Measurements from ENCODE around the gene DDI2. TPM values are rescaled to one million over a fixed set of nuclear protein-coding genes. Genes with fewer than 3 reads are reported as not detected.

Gene DDI2
- 151 and 156 TPM in 2 replicates for total RNA-seq (2013; cell fraction: nucleolus; rRNA removed)
- 24.1 TPM in 2 replicates for total RNA-seq (2014; rRNA removed)
- 17.1 and 17.3 TPM in 2 replicates for total RNA-seq (2014; rRNA removed; fragmentation: Illumina TruSeq; extraction: Trizol)
- total RNA-seq (2021), result 29.1 and 33.1 TPM in 2 replicates
- polyA plus RNA-seq (2011; ENCODE audit: low read depth), result 6.8 TPM
- polyA plus RNA-seq (2011; rRNA removed), result 10.8 TPM in 2 replicates
- 8.2 and 8.9 TPM in 2 replicates for polyA plus RNA-seq (2011; cell fraction: cytosol; rRNA removed)
- 15.8 and 24.9 TPM in 2 replicates for polyA plus RNA-seq (2011; cell fraction: nucleus; rRNA removed)
- 8.3 and 9.0 TPM in 2 replicates for polyA plus RNA-seq (2012)
- 22.0 and 23.0 TPM in 2 replicates for polyA plus RNA-seq (2014; fragmentation: Illumina TruSeq; extraction: Trizol)
- polyA plus RNA-seq (2014; fragmentation: Nextera tagmentation; extraction: Ambion mirVana), result 1 to 10 TPM; 3.3 to 3.6 TPM
- polyA plus RNA-seq (2014; rRNA removed), result 11.6 and 12.3 TPM in 2 replicates
- 10 to 100 TPM in 1 of 2 experiments, 1 to 10 TPM in 1; 7.1 to 10.1 TPM for polyA plus RNA-seq (2016; fragmentation: Nextera tagmentation; extraction: Ambion mirVana)
- 30.9 and 42.4 TPM in 2 replicates for polyA minus RNA-seq (2011; rRNA and poly(A)+ RNA removed)
- 5.6 and 8.4 TPM in 2 replicates for polyA minus RNA-seq (2011; cell fraction: cytosol; rRNA and poly(A)+ RNA removed)
- polyA minus RNA-seq (2011; cell fraction: nucleus; rRNA and poly(A)+ RNA removed), result 46.9 and 73.7 TPM in 2 replicates
- percentile 78 among the genes with signal in this experiment for Bru-seq, nascent RNA
- percentile 80 among the genes with signal in this experiment for BruChase-seq, experiment 1, labeled RNA remaining after a 6-hour chase
- percentile 85 among the genes with signal in this experiment for BruChase-seq, experiment 2, labeled RNA remaining after a 2-hour chase
- long read RNA-seq, experiment 1, full-length matches to known transcripts, result 2 of 4 reads
- long read RNA-seq, experiment 1, partial matches to known transcripts, result 1 of 4 reads
- long read RNA-seq, experiment 1, other reads (novel, unspliced or antisense), result 1 of 4 reads
- long read RNA-seq, experiment 2, full-length matches to known transcripts, result 1 of 8 reads
- long read RNA-seq, experiment 2, partial matches to known transcripts, result 3 of 8 reads
- long read RNA-seq, experiment 2, other reads (novel, unspliced or antisense), result 4 of 8 reads

GRCh38 chr1:15617173-15618076 lies at the start of gene DDI2:
Gene DDI2 (plus strand): TSS chr1:15617458. CDS start chr1:15617671, 213 bp downstream.
- SMC1A ChIA-PET (ENCODE audit: uncharacterized antibody, unreplicated experiment), result interaction anchor here (0.6 to 2.0 kb wide), 12 partner anchors 10 to 346 kb away, joined by 3 to 20 read pairs (median 4); no protein-coding TSS in a partner anchor
- in situ Hi-C loops (cut with MboI), result no loop called here
- WGBS (ENCODE audit: insufficient coverage, insufficient replicate concordance, low lambda C conversion rate, missing lambda C conversion rate), result 1% methylated on average over 80 of the region's 86 CpGs
- TF ChIP-seq IKZF2 (IDR thresholded peaks at IDR 0.05) (peak; percentile 89 to 92), MXI1 (IDR thresholded peaks at IDR 0.05; ENCODE audit: low read depth, low read length) (peak; percentile 89), SIN3A (IDR thresholded peaks at IDR 0.05; ENCODE audit: low read depth, low read length) (0 out of 2 replicates have a peak, but pooled peaks have one; percentile 29), MLLT1 (IDR thresholded peaks at IDR 0.05) (peak; percentile 22; the same call in 1 of the 2 replicates), KLF5 (IDR thresholded peaks at IDR 0.05; ENCODE audit: partially characterized antibody) (no peak), CREB1 (IDR thresholded peaks at IDR 0.05; ENCODE audit: low read depth) (peak; percentile 54; the same call in 1 of the 2 replicates), CEBPZ (IDR thresholded peaks at IDR 0.05; ENCODE audit: low read depth, low read length) (no peak), HDAC6 (IDR thresholded peaks at IDR 0.05; ENCODE audit: unreplicated experiment) (no peak), EGR1 (IDR thresholded peaks at IDR 0.05; ENCODE audit: borderline replicate concordance in 1 of 2, low read depth in 2 of 2, low read length in 2 of 2) (peak in 1 of 2 experiments; percentile 77; a peak in 2 of 3 replicates), TAF1 (IDR thresholded peaks at IDR 0.05; ENCODE audit: borderline replicate concordance, low read depth, low read length) (peak; percentile 85; the same call in 1 of the 2 replicates), HDGF (IDR thresholded peaks at IDR 0.05) (peak; percentile 32; the same call in 1 of the 2 replicates), SRF (IDR thresholded peaks at IDR 0.05; ENCODE audit: low read depth in 2 of 2, low read length in 2 of 2) (no peak)

More at GRCh38 chr1:15617173-15618076, at the start of gene DDI2:
- Histone ChIP-seq H3K4me3 (peak within 1 kb of the TSS; percentile 90), H3K4me1 (ENCODE audit: control insufficient read depth, insufficient read depth, low read length) (peaks cover 14% of the 10 kb centered on the region), H3K27me3 (replicated peaks in 1 of 2; ENCODE audit: control insufficient read depth in 2 of 2, insufficient read depth in 2 of 2, low read length in 1 of 2) (no peaks in the 10 kb centered on the region), H3K27ac (ENCODE audit: control insufficient read depth, insufficient read depth) (peak within 1 kb of the TSS; percentile 92), H3K9me3 (replicated peaks; ENCODE audit: control insufficient read depth, insufficient read depth, low read length) (no peaks in the 10 kb centered on the region), H3K79me2 (ENCODE audit: control insufficient read depth, insufficient read depth, low read length) (peaks cover 48% of the 10 kb centered on the region), H4K20me1 (ENCODE audit: control insufficient read depth, insufficient read depth) (no peaks in the 10 kb centered on the region), H2AFZ (ENCODE audit: control insufficient read depth, low read depth, low read length) (peak within 1 kb of the TSS; percentile 95), H3K36me3 (ENCODE audit: control insufficient read depth in 2 of 2, insufficient read depth in 2 of 2, low read length in 1 of 2) (no peaks in the 10 kb centered on the region), H3K4me2 (ENCODE audit: control insufficient read depth, insufficient read depth) (peak within 1 kb of the TSS; percentile 91), H3K9ac (ENCODE audit: control insufficient read depth, insufficient read depth, low read length) (peak within 1 kb of the TSS; percentile 96)
- ATAC-seq (peak; percentile 92), FAIRE-seq (no peak), DNase-seq (ENCODE audit: low read depth, low spot score) (peak; percentile 79)
- intact Hi-C loops (cut with micrococcal nuclease; ENCODE audit: unreplicated experiment), result loop anchor here (2.0 to 5.0 kb wide), 2 partner anchors 80 to 91 kb away; partner anchors contain the start of gene DNAJC16
- ChIA-PET POLR2A (interaction anchor here (0.6 to 2.5 kb wide), 15 partner anchors 10 to 731 kb away, joined by 3 to 18 read pairs (median 4); partner anchors contain the start of genes AGMAT and DNAJC16), CTCF (interaction anchor here (0.6 to 1.8 kb wide), 7 partner anchors 10 to 220 kb away, joined by 3 to 10 read pairs (median 3); no protein-coding TSS in a partner anchor), RAD21 (ENCODE audit: unreplicated experiment) (interaction anchor here (0.6 to 1.7 kb wide), 5 partner anchors 10 to 91 kb away, joined by 3 to 9 read pairs (median 5); partner anchors contain the start of gene DNAJC16)
- no TSS peak for BruUV-seq (replicated peaks)

Measured in GM12878 (cell line).